AG10803 (cell line): ENCODE results near the gene FAM47E.
"Not testable (repeated sequence)": the region's sequence is repeated elsewhere in the genome, so short reads cannot be mapped to it uniquely, and the experiment has no call there.

ENCODE experiments used
- DNase-seq: peaks from one replicate; pipeline ENCODE4 v3.0.0; 2010; ENCODE audit warnings: low read depth
- H3K4me3 ChIP-seq: 2 replicates; pipeline ENCODE4 v1.5.1; 2011; ENCODE audit warnings: mild to moderate bottlenecking, low read length, control low read depth
- CTCF ChIP-seq: conservative IDR thresholded peaks from 2 replicates; pipeline ENCODE4 v1.5.1; 2011; ENCODE audit warnings: mild to moderate bottlenecking, low read length, control low read depth, inconsistent platforms

Gene FAM47E

GRCh38 chr4:76280488-76281441 is 29.2 kb downstream of the FAM47E start:
- H3K4me3 ChIP-seq: no peak overlapping the region
- TF ChIP-seq CTCF: no peak
- DNase-seq: no peak

GRCh38 chr4:76281594-76281993 is 30.1 kb downstream of the FAM47E start:
- not testable (repeated sequence) for DNase-seq, H3K4me3 ChIP-seq

- no peak overlapping the region for H3K4me3 ChIP-seq
- no peak for DNase-seq
- TF ChIP-seq CTCF: no peak
These were observed 31.6 kb downstream of the FAM47E start for GRCh38 chr4:76282941-76283689.

GRCh38 chr4:76283900-76284299 is 32.4 kb downstream of the FAM47E start:
- no peak for TF ChIP-seq CTCF
- no peak overlapping the region for H3K4me3 ChIP-seq
- DNase-seq: no peak

GRCh38 chr4:76287811-76288210 is 36.3 kb downstream of the FAM47E start:
- not testable (repeated sequence) for DNase-seq

GRCh38 chr4:76292730-76293129 is 41.2 kb downstream of the FAM47E start:
- no peak for TF ChIP-seq CTCF
- DNase-seq: no peak
- H3K4me3 ChIP-seq: no peak overlapping the region

More at GRCh38 chr4:76287811-76288210, 36.3 kb downstream of the FAM47E start:
- H3K4me3 ChIP-seq: not testable (repeated sequence)

GRCh38 chr4:76293772-76294171 is 42.3 kb downstream of the FAM47E start:
- peak; percentile 40 for DNase-seq
- H3K4me3 ChIP-seq: no peak overlapping the region
- no peak for TF ChIP-seq CTCF

- DNase-seq: no peak
- no peak for TF ChIP-seq CTCF
- no peak overlapping the region for H3K4me3 ChIP-seq
These were observed 44.8 kb downstream of the FAM47E start for GRCh38 chr4:76296286-76296820.
